Measurements from ENCODE around the gene SLC43A1. TPM values are rescaled to one million over a fixed set of nuclear protein-coding genes. Genes with fewer than 3 reads are reported as not detected.

SLC43A1 gene
- total RNA-seq, 1 donor from 2014 or later = 48.5 TPM

DNA sequence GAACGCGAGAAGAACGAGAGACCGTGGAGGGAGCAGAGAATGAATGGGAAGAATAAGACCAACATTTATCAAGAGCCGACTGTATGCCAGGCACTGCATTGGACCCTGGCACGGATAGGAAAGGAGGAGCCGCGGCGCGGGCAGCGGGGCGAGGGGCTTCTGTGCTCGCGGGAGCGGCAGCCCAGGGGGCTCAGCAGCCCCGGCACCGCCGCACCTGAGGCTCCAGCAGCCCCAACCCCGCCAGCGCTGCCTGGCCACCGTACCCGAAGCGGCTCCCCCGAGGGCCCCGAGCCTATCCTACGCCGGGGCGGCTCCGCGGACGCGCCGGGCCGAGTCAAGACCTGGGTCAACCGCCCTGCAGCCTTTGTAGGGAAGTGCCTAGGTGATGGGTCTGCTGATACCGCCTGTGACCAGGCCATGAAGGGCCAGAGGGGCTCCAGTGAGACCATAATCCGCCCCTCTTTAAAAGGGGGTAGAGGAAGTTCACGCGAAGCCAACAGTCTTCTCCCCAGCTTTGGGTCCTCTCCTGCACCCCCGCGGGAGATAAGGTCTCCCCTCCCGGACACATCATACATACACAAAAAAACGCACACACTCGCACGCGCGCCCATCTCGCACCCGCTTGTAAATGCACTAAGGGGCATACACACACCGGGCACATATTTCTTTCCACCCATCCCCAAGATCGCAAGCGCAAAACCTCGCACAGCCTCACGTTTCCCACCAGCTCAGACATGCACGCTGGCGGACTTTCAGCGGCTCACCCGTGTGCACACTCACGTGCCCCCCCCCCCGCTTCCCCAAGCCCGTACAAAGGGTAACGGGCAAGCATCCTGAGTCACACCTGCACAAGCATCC lies 56.1 kb downstream of the SLC43A1 start:
- Mint-ChIP-seq H3K36me3 (ENCODE audit: insufficient read depth) (peaks cover 1% of the 10 kb centered on the region), H3K4me1 (ENCODE audit: low read depth) (peaks cover 15% of the 10 kb centered on the region), H3K9me3 (ENCODE audit: low read depth) (no peaks in the 10 kb centered on the region), H3K27ac (peak overlapping the region; percentile 16), H3K27me3 (peaks cover 58% of the 10 kb centered on the region), H3K4me3 (ENCODE audit: low read depth) (peak overlapping the region; percentile 75)
- TF ChIP-seq, protein P1, sequence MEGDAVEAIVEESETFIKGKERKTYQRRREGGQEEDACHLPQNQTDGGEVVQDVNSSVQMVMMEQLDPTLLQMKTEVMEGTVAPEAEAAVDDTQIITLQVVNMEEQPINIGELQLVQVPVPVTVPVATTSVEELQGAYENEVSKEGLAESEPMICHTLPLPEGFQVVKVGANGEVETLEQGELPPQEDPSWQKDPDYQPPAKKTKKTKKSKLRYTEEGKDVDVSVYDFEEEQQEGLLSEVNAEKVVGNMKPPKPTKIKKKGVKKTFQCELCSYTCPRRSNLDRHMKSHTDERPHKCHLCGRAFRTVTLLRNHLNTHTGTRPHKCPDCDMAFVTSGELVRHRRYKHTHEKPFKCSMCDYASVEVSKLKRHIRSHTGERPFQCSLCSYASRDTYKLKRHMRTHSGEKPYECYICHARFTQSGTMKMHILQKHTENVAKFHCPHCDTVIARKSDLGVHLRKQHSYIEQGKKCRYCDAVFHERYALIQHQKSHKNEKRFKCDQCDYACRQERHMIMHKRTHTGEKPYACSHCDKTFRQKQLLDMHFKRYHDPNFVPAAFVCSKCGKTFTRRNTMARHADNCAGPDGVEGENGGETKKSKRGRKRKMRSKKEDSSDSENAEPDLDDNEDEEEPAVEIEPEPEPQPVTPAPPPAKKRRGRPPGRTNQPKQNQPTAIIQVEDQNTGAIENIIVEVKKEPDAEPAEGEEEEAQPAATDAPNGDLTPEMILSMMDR (IDR thresholded peaks at IDR 0.05; ENCODE audit: unreplicated experiment) = no peak
- no peak for DNase-seq (ENCODE audit: low spot score, unreplicated experiment)

DNA sequence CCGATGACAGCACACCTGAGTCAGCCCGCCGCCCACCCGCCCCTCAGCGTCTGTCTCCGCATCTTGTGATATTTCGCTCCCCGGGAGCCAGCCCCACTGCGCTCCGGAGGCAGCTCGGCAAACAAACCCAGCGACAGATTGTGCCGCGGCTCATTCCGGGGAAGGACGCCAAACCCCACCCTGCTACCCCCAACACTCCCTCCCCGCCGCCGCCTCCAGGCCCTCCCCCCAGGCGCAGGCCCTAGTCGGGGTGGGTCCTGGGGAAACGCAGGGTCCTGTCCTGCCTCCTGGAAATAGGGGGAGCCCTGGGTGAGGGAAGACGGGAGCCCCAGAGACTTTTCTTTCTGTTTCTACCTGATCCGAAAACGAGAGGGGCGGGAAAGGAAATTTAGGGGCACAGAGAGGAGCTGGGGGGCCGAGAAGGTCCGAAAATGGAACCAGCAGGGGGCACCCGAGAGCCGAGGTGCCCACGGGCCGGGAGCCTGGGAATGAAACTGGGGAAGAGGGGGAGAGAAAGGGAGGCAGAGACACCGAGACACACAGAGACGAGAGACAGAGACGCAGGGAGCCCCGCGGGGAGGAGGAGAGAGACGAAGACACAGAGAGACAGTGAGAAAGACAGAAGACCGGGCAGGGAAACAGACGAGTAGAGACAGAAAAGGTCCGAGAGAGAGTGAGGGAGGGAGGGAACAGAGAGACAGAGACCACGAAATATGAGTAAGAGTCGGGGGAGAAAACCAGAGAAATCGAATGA lies 56.9 kb downstream of the SLC43A1 start:
- DNase-seq (ENCODE audit: low spot score, unreplicated experiment) = peak; percentile 43
- TF ChIP-seq, protein P1 (IDR thresholded peaks at IDR 0.05; ENCODE audit: unreplicated experiment) = peak; percentile 81
- peaks cover 52% of the 10 kb centered on the region for H3K27me3 Mint-ChIP-seq
- H3K9me3 Mint-ChIP-seq (ENCODE audit: low read depth) = no peaks in the 10 kb centered on the region
- H3K4me1 Mint-ChIP-seq (ENCODE audit: low read depth) = peaks cover 15% of the 10 kb centered on the region
- H3K27ac Mint-ChIP-seq = no peak overlapping the region
- H3K4me3 Mint-ChIP-seq (ENCODE audit: low read depth) = peak overlapping the region; percentile 53
- peaks cover 1% of the 10 kb centered on the region for H3K36me3 Mint-ChIP-seq (ENCODE audit: insufficient read depth)

DNA sequence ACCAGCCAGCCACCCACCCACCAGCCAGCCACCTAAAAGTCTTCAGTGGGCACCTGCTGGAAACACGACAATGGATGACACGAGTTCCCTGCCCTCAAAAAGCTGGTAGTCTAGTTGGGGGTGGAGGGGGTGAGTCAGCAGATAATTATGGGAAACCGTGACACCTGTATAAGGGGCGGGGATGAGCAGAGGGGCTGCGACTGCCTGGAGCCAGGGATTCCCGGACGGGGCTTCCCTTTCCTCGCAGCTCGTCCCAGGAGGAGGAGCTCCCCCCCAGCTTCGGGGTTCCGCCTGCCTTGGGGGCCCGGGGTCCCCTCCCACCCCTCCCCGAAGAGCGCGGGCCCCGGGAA lies 57.5 kb downstream of the SLC43A1 start:
- H3K27me3 Mint-ChIP-seq = peaks cover 51% of the 10 kb centered on the region
- no peak overlapping the region for H3K27ac Mint-ChIP-seq
- no peaks in the 10 kb centered on the region for H3K9me3 Mint-ChIP-seq (ENCODE audit: low read depth)
- DNase-seq (ENCODE audit: low spot score, unreplicated experiment) = no peak
- peaks cover 1% of the 10 kb centered on the region for H3K36me3 Mint-ChIP-seq (ENCODE audit: insufficient read depth)
- H3K4me3 Mint-ChIP-seq (ENCODE audit: low read depth) = no peak overlapping the region
- TF ChIP-seq, protein P1 (IDR thresholded peaks at IDR 0.05; ENCODE audit: unreplicated experiment) = no peak
- peaks cover 20% of the 10 kb centered on the region for H3K4me1 Mint-ChIP-seq (ENCODE audit: low read depth)

DNA sequence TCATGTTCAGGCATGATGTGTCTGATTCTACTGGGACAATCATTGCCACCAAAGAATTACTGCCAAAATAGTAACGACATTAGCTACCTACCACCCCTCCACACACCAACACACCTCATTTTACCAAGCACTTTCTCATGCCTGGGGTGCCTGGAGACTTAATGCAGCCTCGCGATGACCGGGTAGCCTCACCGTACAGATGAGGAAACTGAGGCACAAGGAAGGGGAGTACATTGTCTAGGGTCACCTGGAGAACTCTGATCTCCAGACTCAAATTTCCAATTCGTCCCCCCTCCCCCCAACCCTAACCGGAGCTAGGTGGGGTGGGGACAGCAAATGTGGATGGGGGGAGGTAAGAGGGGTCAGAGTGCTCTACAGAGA lies 57.9 kb downstream of the SLC43A1 start:
- H3K36me3 Mint-ChIP-seq (ENCODE audit: insufficient read depth) = no peaks in the 10 kb centered on the region
- TF ChIP-seq, protein P1 (IDR thresholded peaks at IDR 0.05; ENCODE audit: unreplicated experiment) = no peak
- H3K4me3 Mint-ChIP-seq (ENCODE audit: low read depth) = no peak overlapping the region
- no peak for DNase-seq (ENCODE audit: low spot score, unreplicated experiment)
- peaks cover 48% of the 10 kb centered on the region for H3K27me3 Mint-ChIP-seq
- no peaks in the 10 kb centered on the region for H3K9me3 Mint-ChIP-seq (ENCODE audit: low read depth)
- no peak overlapping the region for H3K27ac Mint-ChIP-seq
- H3K4me1 Mint-ChIP-seq (ENCODE audit: low read depth) = peaks cover 21% of the 10 kb centered on the region

DNA sequence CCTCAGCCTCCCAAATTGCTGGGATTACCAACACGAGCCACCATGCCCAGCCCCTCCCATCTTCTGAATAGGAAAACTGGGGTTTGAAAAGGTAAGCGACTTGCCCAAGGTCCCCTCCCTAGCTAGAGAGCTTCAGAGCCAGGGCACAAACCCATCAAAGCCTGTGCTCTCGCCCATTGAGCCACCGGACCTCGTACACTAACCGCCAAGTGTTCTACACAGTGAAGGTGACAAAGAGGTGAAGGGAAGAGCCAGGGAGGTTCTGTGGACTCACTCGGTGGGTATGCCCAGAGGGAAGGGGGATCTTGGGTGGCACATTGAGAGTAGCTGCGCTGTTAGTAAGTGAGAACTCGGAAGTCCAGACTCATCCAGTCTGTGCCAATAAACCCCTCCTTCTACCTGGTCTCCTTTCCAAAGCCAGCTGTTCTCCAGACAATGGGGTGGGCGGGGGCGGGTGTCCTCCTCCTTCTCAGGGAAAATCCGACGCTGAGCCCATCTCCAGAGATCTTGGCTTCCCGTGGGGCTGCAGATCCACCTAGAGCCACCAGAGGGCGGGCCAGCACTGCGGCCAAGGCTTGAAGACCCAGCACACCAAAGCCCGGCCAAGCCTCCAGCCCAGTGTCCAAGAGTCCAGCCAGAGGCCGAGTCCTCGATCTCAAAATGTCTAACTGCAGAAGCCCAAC lies 58.4 kb downstream of the SLC43A1 start:
- DNase-seq (ENCODE audit: low spot score, unreplicated experiment) = peak; percentile 83
- TF ChIP-seq, protein P1 (IDR thresholded peaks at IDR 0.05; ENCODE audit: unreplicated experiment) = peak; percentile 97
- Mint-ChIP-seq H3K27me3 (peaks cover 48% of the 10 kb centered on the region), H3K9me3 (ENCODE audit: low read depth) (no peaks in the 10 kb centered on the region), H3K4me3 (ENCODE audit: low read depth) (peak overlapping the region; percentile 20), H3K4me1 (ENCODE audit: low read depth) (peaks cover 21% of the 10 kb centered on the region), H3K27ac (no peak overlapping the region), H3K36me3 (ENCODE audit: insufficient read depth) (no peaks in the 10 kb centered on the region)

Data from progenitor cell of endocrine pancreas (in vitro differentiated cells).